GM12865 (cell line): ENCODE measurements around the gene RBM25.

Source experiments
- DNase-seq: peaks from one replicate; pipeline ENCODE4 v3.0.0; 2010; ENCODE audit warnings: low read depth
- H3K4me3 ChIP-seq: 2 replicates; pipeline ENCODE4 v1.5.1; 2011; ENCODE audit warnings: mild to moderate bottlenecking, low read depth, low read length, control low read depth
- TF ChIP-seq, protein P1 (sequence below): IDR thresholded peaks from 2 replicates; pipeline ENCODE4 v1.5.1; 2011; ENCODE audit warnings: low read length, control low read depth, low read depth, inconsistent platforms; ENCODE audit not compliant: insufficient read depth; ENCODE audit errors: missing control alignments

Gene RBM25

DNA sequence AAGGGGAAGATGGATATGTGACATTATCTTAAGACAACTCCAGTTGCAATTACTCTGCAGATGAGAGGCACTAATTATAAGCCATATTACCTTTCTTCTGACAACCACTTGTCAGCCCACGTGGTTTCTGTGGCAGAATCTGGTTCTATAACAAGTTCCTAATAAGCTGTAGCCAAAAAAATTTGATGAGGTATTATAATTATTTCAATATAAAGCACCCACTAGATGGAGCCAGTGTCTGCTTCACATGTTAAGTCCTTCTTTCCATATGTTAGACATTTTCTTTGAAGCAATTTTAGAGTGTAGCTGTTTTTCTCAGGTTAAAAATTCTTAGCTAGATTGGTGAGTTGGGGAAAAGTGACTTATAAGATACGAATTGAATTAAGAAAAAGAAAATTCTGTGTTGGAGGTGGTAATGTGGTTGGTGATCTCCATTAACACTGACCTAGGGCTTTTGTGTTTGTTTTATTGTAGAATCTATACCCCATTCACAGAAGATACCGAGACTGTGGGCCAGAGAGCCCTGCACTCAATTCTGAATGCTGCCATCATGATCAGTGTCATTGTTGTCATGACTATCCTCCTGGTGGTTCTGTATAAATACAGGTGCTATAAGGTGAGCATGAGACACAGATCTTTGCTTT, 114.9 kb downstream of the RBM25 start:
- H3K4me3 ChIP-seq = no peak overlapping the region
- TF ChIP-seq, protein P1, sequence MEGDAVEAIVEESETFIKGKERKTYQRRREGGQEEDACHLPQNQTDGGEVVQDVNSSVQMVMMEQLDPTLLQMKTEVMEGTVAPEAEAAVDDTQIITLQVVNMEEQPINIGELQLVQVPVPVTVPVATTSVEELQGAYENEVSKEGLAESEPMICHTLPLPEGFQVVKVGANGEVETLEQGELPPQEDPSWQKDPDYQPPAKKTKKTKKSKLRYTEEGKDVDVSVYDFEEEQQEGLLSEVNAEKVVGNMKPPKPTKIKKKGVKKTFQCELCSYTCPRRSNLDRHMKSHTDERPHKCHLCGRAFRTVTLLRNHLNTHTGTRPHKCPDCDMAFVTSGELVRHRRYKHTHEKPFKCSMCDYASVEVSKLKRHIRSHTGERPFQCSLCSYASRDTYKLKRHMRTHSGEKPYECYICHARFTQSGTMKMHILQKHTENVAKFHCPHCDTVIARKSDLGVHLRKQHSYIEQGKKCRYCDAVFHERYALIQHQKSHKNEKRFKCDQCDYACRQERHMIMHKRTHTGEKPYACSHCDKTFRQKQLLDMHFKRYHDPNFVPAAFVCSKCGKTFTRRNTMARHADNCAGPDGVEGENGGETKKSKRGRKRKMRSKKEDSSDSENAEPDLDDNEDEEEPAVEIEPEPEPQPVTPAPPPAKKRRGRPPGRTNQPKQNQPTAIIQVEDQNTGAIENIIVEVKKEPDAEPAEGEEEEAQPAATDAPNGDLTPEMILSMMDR = peak; percentile 40
- DNase-seq = peak; percentile 53
